GM12892 (cell line): ENCODE results near the gene NF1.
"Not testable (repeated sequence)": the region's sequence is repeated elsewhere in the genome, so short reads cannot be mapped to it uniquely, and the experiment has no call there.

Experiments
- DNase-seq: peaks from one replicate; pipeline ENCODE4 v3.0.0; 2011; ENCODE audit not compliant: insufficient read length
- FAIRE-seq: peaks from 2 replicates; lab custom pipeline; 2011; peaks lifted over from hg19 to GRCh38; lab: Jason Lieb, UNC
- POLR2A ChIP-seq: IDR thresholded peaks from 2 replicates; pipeline ENCODE4 v1.6.1; 2011; ENCODE audit warnings: low read depth, low read length, control low read depth
- POLR2AphosphoS5 ChIP-seq: IDR thresholded peaks from 2 replicates; pipeline ENCODE4 v1.6.1; 2011; ENCODE audit warnings: low read depth, low read length, control low read depth
- TAF1 ChIP-seq: IDR thresholded peaks from 2 replicates; pipeline ENCODE4 v1.6.1; 2011; ENCODE audit warnings: low read depth, mild to moderate bottlenecking, control low read depth, low read length, borderline replicate concordance

NF1 gene

DNA sequence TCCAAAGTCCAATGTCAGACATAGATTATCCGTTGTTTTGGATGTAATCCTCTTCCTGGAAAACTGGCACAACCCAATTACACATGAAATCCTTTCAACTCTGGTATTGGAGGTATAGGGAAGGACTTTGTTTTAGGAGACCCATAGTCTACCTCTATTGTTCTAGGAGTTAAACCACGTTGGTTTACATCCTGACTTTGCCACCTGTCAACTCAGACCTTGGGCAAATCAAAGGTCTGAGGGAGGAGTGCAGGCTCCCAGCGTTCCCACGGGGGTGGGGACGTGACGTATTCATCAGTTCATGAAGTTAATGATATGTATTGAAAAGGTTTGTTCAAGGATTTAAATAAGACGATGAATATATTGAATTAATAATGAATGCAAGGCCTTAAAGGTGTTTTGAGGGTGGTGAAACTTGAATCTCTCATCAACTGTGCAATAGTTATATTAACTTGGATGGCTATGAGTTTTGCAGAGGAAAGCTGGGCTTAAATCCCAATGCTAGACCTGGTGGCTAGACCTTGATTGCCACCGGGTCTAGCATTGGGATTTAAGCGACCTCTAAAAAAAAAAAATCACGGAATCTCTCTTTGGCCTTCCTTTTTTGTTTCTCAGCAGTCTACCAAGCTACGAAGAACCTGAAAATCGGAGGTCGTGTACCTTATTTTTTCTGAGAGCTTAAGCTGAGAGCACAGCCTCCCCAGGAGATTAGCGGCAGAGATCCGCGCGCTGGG is 744 bp upstream of the NF1 start:
- peak; percentile 42 for FAIRE-seq
- no peak for TF ChIP-seq POLR2A
- TF ChIP-seq TAF1, result no peak
- no peak for TF ChIP-seq POLR2AphosphoS5
- no peak for DNase-seq

DNA sequence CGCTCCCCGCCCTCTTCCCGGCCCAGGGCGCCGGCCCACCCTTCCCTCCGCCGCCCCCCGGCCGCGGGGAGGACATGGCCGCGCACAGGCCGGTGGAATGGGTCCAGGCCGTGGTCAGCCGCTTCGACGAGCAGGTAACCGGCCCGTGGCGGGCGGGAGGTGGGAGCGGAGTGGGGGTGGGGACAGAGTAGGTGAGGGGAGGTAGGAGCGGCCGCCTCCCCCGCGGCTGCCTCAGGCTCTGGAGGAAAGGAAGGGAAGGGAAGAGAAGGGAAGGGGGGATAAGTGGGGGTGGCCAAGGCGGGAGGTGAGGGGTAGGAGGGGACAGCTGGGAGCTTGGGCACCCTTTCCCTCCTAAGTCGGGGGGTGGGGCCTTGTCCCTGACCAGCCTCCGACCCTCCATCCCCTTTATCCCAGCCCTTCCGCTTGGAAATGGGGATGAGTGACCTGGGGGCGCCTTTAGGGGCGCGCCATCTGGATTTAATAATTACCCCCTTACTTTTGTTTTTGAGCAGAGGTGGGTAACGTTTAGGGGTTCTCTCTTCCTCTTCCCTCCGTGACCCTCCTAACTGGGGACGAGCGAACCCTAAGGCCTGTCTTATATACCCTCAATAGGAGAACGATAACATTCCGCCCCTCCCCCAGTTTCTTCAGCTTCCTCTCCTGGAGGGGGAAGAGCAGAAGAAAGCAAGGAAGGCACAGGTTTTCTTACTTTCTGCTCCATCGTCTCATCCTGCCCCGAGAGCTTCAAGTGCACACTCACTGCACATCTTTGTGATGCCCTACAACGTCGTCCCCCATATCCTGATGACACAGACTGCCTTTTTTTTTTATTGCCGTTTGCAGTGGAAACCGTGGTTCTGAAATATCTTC is 694 bp downstream of the NF1 start:
- TF ChIP-seq POLR2A, result no peak
- TF ChIP-seq POLR2AphosphoS5, result no peak
- no peak for TF ChIP-seq TAF1
- FAIRE-seq, result peak; percentile 86
- DNase-seq, result no peak

DNA sequence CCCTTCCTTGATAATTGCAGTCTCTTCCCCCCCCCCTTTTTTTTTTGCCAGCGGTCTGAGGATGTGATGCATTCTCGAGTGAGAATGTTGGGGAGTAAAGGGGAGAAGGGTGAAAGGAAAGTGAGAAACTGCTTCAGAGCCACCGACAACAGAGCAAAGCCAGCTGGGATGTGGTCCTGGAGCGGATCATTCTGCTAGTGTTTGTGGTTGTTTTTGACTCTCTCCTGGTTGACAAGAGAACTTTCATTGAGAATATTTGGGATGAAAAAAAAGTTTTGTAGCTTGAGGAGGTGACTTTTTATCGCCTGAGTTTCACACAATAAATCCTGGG is 1.3 kb downstream of the NF1 start:
- no peak for DNase-seq
- FAIRE-seq, result peak; percentile 5
- TF ChIP-seq POLR2A (no peak), POLR2AphosphoS5 (no peak), TAF1 (no peak)

DNA sequence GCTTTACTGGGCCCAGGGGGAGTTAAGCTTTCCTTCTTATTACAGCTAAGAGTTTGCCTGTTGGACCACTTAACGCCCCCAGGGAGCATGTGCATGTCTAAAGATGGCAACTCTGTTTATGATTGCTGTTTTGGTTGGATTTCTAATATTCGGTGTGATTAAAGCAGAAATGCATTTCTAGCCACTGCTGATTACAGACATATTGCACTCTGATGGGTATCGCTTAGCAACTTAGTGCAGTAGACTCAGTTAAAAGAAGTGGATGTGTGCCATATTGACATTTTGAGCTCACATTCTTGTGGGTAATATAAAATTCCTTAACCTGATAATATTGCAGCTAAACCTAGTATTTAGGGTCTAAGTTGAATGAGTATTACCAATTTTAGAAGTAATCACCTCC is 4.2 kb downstream of the NF1 start:
- TF ChIP-seq POLR2A (no peak), POLR2AphosphoS5 (no peak), TAF1 (no peak)
- FAIRE-seq (no peak), DNase-seq (no peak)

DNA sequence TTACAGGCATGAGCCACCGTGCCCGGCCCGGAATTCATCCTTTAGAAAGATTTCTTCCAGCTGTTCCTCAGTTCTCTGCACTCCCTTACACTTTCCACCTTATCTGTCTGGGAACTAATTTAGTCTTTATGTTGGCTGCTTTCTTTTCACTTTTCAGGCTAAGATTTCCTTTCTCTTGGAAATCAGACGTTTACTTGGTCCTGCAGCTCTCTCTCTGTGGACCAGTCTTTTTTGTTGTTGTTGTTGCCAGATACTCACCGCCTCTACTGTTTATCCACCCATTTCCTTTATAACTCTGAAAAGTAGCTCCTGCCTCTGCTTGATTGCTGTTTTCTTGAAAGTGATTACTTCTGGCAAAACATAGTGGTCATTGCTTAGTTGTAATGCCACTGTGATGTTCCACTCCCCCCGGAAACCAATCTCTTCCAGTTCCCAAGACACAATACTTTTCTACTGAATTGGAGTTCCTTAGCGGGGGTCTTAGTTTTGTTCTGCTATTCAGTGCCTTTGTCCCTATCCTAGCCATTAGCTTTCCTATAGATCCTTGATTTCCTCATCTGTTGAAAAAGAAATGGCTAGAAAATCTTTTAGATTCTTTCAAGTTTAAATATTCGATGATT is 6.2 kb downstream of the NF1 start:
- DNase-seq (no peak), FAIRE-seq (no peak)
- TF ChIP-seq TAF1 (no peak), POLR2A (no peak), POLR2AphosphoS5 (no peak)

DNA sequence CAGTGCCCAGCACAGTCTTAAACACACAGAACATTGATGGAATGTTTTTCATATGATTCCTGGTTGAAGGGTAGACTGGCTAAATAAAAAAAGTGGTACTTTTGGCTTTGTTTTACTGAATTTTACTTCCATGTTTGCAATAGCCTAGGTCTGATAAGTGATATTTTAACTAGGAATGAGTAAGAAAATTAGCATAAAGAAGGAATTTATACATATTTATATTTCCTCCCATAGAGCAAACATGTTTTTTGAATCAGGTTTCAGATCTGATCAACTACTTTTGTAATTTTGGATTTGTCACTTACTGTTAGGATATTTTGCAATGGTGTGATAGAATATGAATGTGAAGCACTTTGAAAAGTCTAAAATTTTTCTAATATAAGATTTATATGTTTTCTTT is 7.2 kb downstream of the NF1 start:
- no peak for FAIRE-seq
- DNase-seq, result no peak
- no peak for TF ChIP-seq POLR2A
- no peak for TF ChIP-seq POLR2AphosphoS5
- TF ChIP-seq TAF1, result no peak

DNA sequence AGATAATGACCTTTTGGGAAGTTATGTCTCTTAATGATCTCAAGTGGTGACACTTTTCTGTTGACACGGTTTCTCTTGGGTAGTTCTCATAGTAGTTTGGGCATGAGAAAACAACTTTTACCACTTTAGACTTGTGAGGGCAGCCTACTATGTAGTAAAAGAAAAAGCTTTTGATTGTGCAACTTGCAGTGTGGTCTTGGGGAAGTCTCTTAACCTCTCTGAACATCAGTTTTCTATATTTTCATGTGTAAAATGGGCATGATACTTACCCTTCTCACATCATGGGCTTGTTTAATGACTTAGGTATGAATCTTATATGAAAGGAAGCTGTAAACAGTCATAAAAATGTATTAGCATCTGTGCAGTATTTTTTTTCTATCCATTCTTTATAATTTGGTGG is 11.2 kb downstream of the NF1 start:
- FAIRE-seq (no peak), DNase-seq (no peak)
- no peak for TF ChIP-seq TAF1
- no peak for TF ChIP-seq POLR2AphosphoS5

DNA sequence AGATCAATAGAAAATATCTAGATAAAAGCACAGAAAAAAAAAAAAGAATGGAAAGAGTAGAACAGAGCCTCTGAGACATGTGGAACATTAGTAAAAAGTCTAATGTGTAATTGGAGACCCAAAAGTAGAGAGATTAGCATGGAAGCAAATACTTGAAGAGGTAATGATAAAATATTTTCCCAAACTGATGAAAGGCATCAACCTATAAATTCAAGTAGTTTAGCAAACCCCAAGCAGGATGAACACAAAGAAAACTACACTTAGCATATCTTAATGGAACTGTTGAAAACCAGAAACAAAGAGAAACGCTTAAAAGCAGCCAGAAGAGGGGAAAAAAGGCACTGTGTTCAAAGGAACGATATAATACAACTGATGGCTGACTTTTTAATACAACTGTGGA is 16.4 kb downstream of the NF1 start:
- DNase-seq, result no peak
- no peak for FAIRE-seq
- no peak for TF ChIP-seq TAF1
- TF ChIP-seq POLR2AphosphoS5, result no peak
- no peak for TF ChIP-seq POLR2A

DNA sequence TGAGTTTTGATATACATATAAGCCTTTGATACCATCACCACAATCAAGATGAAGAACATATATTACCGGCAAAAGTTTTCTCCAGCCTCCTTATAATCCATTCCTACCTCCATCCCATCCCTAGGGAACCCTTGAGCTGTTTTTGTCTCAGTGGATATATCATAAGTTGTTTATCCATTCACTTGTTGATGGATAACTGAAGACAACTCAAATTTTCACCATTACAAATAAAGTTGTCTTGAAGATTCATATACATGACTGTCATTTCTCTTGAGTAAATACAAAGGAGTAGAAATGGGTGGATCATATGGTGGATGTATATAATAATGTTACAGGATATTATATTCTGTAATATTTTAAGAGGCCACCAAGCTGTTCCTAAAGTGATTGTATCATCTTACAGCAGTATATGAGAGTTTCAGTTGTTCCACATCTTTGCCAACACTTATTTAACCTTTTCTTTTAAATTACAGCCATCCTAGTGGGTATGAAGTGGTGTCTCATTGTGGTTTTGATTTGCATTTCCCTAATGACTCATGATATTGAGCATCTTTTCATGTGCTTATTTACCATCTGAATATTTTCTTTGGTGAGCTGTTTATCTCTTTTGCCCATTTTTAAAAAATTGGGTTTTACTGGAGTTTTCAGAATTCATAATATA is 17.4 kb downstream of the NF1 start:
- DNase-seq (no peak), FAIRE-seq (peak; percentile 72)

DNA sequence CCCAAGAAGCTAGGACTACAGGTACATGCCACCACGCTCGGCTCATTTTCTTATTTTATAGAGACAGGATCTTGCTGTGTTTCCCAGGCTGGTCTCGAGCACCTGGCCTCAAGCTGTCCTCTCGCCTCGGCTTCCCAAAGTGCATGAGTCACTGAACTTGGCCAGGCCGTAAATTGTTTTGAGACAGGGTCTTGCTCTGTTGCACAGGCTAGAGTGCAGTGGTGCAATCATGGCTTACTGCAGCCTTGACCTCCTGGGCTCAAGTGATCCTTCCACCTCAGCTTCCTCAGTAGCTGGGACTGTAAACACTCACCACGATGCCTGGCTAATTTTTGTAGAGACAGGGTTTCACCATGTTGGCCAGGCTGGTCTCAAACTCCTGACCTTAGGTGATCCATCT is 18.6 kb downstream of the NF1 start:
- FAIRE-seq, result peak; percentile 70
- DNase-seq, result not testable (repeated sequence)

More for the DNA sequence above, 17.4 kb downstream of the NF1 start:
- TF ChIP-seq TAF1 (no peak), POLR2A (no peak), POLR2AphosphoS5 (no peak)

DNA sequence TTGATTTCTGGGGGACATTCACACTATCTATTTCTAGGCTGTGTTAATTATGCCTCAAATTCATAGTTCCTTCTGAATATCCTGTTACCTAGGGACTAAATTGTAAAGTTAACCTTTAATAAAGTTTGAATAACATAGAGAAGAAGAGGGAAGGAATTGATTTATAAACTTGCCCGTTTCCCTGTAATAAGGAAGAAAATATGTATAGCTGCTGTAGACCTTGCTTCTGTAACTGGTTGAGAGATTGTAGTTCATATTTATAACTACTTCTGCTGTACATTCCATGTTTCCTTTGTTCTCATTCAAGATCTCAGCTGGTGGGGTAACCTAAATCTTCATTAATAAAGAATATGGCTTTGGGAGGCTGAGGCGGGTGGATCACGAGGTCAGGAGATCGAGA is 19.2 kb downstream of the NF1 start:
- TF ChIP-seq TAF1 (no peak), POLR2A (no peak), POLR2AphosphoS5 (no peak)
- FAIRE-seq (no peak), DNase-seq (no peak)
